H9 (cell line): Measurements from ENCODE around the gene KIAA1671. TPM values are rescaled to one million over a fixed set of nuclear protein-coding genes. Genes with fewer than 3 reads are reported as not detected.

ENCODE experiments used
- DNase-seq: peaks from one replicate; pipeline ENCODE4 v3.0.0-alpha.2; 2017
- H2AFZ ChIP-seq: one replicate; pipeline ENCODE4 v1.6.1; 2013; ENCODE audit warnings: mild to moderate bottlenecking, low read length, control low read depth, moderate library complexity
- H2AK5ac ChIP-seq: 2 replicates; pipeline ENCODE4 v1.6.1; 2013; ENCODE audit warnings: low read length, control low read depth, mixed read lengths; ENCODE audit not compliant: insufficient read length
- H2BK120ac ChIP-seq: one replicate; pipeline ENCODE4 v1.6.1; 2013; ENCODE audit warnings: low read depth, mild to moderate bottlenecking, low read length, control low read depth, inconsistent platforms; ENCODE audit not compliant: poor library complexity, severe bottlenecking
- H2BK12ac ChIP-seq: 2 replicates; pipeline ENCODE4 v1.6.1; 2013; ENCODE audit warnings: low read length, control low read depth, mixed read lengths, low read depth; ENCODE audit not compliant: insufficient read length
- H2BK15ac ChIP-seq: 2 replicates; pipeline ENCODE4 v1.6.1; 2013; ENCODE audit warnings: low read depth, low read length, control low read depth
- H2BK20ac ChIP-seq: one replicate; pipeline ENCODE4 v1.6.1; 2013; ENCODE audit warnings: low read depth, mild to moderate bottlenecking, low read length, control low read depth, inconsistent platforms; ENCODE audit not compliant: poor library complexity, severe bottlenecking
- H2BK5ac ChIP-seq: 2 replicates; pipeline ENCODE4 v1.6.1; 2013; ENCODE audit warnings: low read length, control low read depth, mixed read lengths; ENCODE audit not compliant: insufficient read length
- H3K14ac ChIP-seq: 2 replicates; pipeline ENCODE4 v1.6.1; 2013; ENCODE audit warnings: low read length, control low read depth; ENCODE audit not compliant: insufficient read depth
- H3K18ac ChIP-seq: 2 replicates; pipeline ENCODE4 v1.6.1; 2013; ENCODE audit warnings: low read depth, mild to moderate bottlenecking, mixed read lengths, low read length, control low read depth; ENCODE audit not compliant: insufficient read length
- H3K23ac ChIP-seq: 2 replicates; pipeline ENCODE4 v1.6.1; 2013; ENCODE audit warnings: low read length, control low read depth, mixed read lengths, low read depth; ENCODE audit not compliant: insufficient read length
- H3K23me2 ChIP-seq: 2 replicates; pipeline ENCODE4 v1.6.1; 2013; ENCODE audit warnings: low read depth, mild to moderate bottlenecking, mixed read lengths, low read length, control low read depth; ENCODE audit not compliant: insufficient read length, poor library complexity, severe bottlenecking
- H3K27ac ChIP-seq: 2 replicates; pipeline ENCODE4 v1.5.1; 2013; ENCODE audit warnings: low read length, control low read depth, mixed read lengths, low read depth; ENCODE audit not compliant: insufficient read length
- H3K27me3 ChIP-seq: 2 replicates; pipeline ENCODE4 v1.6.1; 2013; ENCODE audit warnings: low read length, control low read depth, inconsistent platforms; ENCODE audit not compliant: insufficient read depth
- H3K4ac ChIP-seq: 2 replicates; pipeline ENCODE4 v1.6.1; 2013; ENCODE audit warnings: low read depth, mild to moderate bottlenecking, control low read depth, inconsistent platforms, low read length, moderate library complexity
- H3K4me1 ChIP-seq: 2 replicates; pipeline ENCODE4 v1.6.1; 2013; ENCODE audit warnings: low read length, control low read depth, inconsistent platforms; ENCODE audit not compliant: insufficient read depth
- H3K4me2 ChIP-seq: 2 replicates; pipeline ENCODE4 v1.6.1; 2013; ENCODE audit warnings: low read length, control low read depth, mixed read lengths; ENCODE audit not compliant: insufficient read length, insufficient read depth
- H3K56ac ChIP-seq: 2 replicates; pipeline ENCODE4 v1.6.1; 2013; ENCODE audit warnings: low read depth, mild to moderate bottlenecking, mixed read lengths, low read length, control low read depth; ENCODE audit not compliant: insufficient read length
- H3K79me1 ChIP-seq: 2 replicates; pipeline ENCODE4 v1.6.1; 2013; ENCODE audit warnings: low read depth, mild to moderate bottlenecking, moderate library complexity, low read length, control low read depth, inconsistent platforms; ENCODE audit not compliant: insufficient read depth, poor library complexity, severe bottlenecking
- H3K79me2 ChIP-seq: 2 replicates; pipeline ENCODE4 v1.6.1; 2013; ENCODE audit warnings: low read length, control low read depth, inconsistent platforms; ENCODE audit not compliant: insufficient read depth
- H3K9ac ChIP-seq: 2 replicates; pipeline ENCODE4 v1.6.1; 2013; ENCODE audit warnings: low read length, control low read depth, mixed read lengths; ENCODE audit not compliant: insufficient read length; ENCODE audit errors: extremely low read depth
- H3K9me3 ChIP-seq: one replicate; pipeline ENCODE4 v1.6.1; 2013; ENCODE audit warnings: low read depth, low read length, inconsistent platforms; ENCODE audit not compliant: control insufficient read depth
- H3T11ph ChIP-seq: one replicate; pipeline ENCODE4 v1.6.1; 2013; ENCODE audit warnings: mild to moderate bottlenecking, low read length, control low read depth, inconsistent platforms
- H4K20me1 ChIP-seq: one replicate; pipeline ENCODE4 v1.6.1; 2013; ENCODE audit not compliant: control insufficient read depth, insufficient read length, insufficient read depth
- H4K5ac ChIP-seq: 2 replicates; pipeline ENCODE4 v1.6.1; 2013; ENCODE audit warnings: low read depth, mild to moderate bottlenecking, mixed read lengths, low read length, control low read depth; ENCODE audit not compliant: insufficient read length
- H4K8ac ChIP-seq: replicated peaks from 2 replicates; pipeline ENCODE4 v1.6.1; 2013; ENCODE audit warnings: low read length, control low read depth, mixed read lengths, low read depth; ENCODE audit not compliant: insufficient read length
- H4K91ac ChIP-seq: 2 replicates; pipeline ENCODE4 v1.6.1; 2013; ENCODE audit warnings: low read depth, mild to moderate bottlenecking, moderate library complexity, mixed read lengths, low read length, control low read depth; ENCODE audit not compliant: insufficient read length
- H3K27ac Mint-ChIP-seq, 3 experiments: 2 replicates in 2 of 3; 3 replicates in 1 of 3; pipeline ENCODE4 v1.8.0; 2020 to 2021; ENCODE audit warnings: mixed read lengths in 3 of 3, mild to moderate bottlenecking in 1 of 3, moderate library complexity in 1 of 3
- H3K27me3 Mint-ChIP-seq: 2 replicates; pipeline ENCODE4 v1.8.0; 2021; ENCODE audit warnings: low read depth, mild to moderate bottlenecking, moderate library complexity, mixed read lengths
- H3K36me3 Mint-ChIP-seq, 3 experiments: 2 replicates in 2 of 3; 3 replicates in 1 of 3; pipeline ENCODE4 v1.8.0; 2020 to 2021; ENCODE audit warnings: low read depth in 3 of 3, mixed read lengths in 3 of 3; ENCODE audit not compliant: insufficient read depth in 1 of 3
- H3K4me1 Mint-ChIP-seq, 2 experiments: 2 replicates each; pipeline ENCODE4 v1.8.0; 2020; ENCODE audit warnings: mixed read lengths in 2 of 2
- H3K4me3 Mint-ChIP-seq, 2 experiments: 2 replicates in 1 of 2; 3 replicates in 1 of 2; pipeline ENCODE4 v1.8.0; 2020 to 2021; ENCODE audit warnings: mild to moderate bottlenecking in 2 of 2, mixed read lengths in 2 of 2, moderate library complexity in 1 of 2
- H3K9me3 Mint-ChIP-seq, 2 experiments: 2 replicates in 1 of 2; 3 replicates in 1 of 2; pipeline ENCODE4 v1.8.0; 2020; ENCODE audit warnings: mild to moderate bottlenecking in 2 of 2, mixed read lengths in 2 of 2, moderate library complexity in 1 of 2
- CTCF ChIP-seq: fragments of 200-600 bp; sonication (generic); conservative IDR thresholded peaks from 3 replicates; pipeline ENCODE4 v1.8.0; 2021; ENCODE audit warnings: antibody characterized with exemption, mild to moderate bottlenecking
- WGBS: extraction: QIAGEN DNeasy Blood & Tissue Kit; methylation state at CpG from one replicate; pipeline ENCODE4 v1.1.7; 2013; ENCODE audit warnings: missing lambda C conversion rate, low lambda C conversion rate, mixed read lengths; ENCODE audit not compliant: insufficient read length; ENCODE audit errors: extremely low coverage; 5-methylcytosine and 5-hydroxymethylcytosine counted together
- total RNA-seq: library from RNA; stranded (reverse); gene quantifications from 2 replicates; pipeline ENCODE4 v1.2.1, GENCODE V29; 2021

Gene KIAA1671
- total RNA-seq, 1 experiment from 2014 or later: 22.6 TPM

GRCh38 chr22:25039255-25039654 lies 86.7 kb downstream of the KIAA1671 start:
- no peak overlapping the region for H2AK5ac ChIP-seq
- H4K91ac ChIP-seq: no peak overlapping the region
- DNase-seq: no peak
- H2AFZ ChIP-seq: no peak overlapping the region
- H3K4ac ChIP-seq: no peak overlapping the region
- peak overlapping the region in 1 of 3 experiments; percentile 76; a peak in 2 of 7 replicates for H3K27ac Mint-ChIP-seq
- H3K4me1 ChIP-seq: no peaks in the 10 kb centered on the region
- no peak overlapping the region for H2BK15ac ChIP-seq
- WGBS: no CpG with 5 or more reads among the region's 17 CpGs
- H3K27ac ChIP-seq: no peak overlapping the region
- no peak overlapping the region for H3K14ac ChIP-seq
- H4K5ac ChIP-seq: no peak overlapping the region
- H3K9me3 ChIP-seq: no peaks in the 10 kb centered on the region
- no peak overlapping the region for H2BK120ac ChIP-seq
- no peaks in the 10 kb centered on the region for H3K9me3 Mint-ChIP-seq
- H3K36me3 Mint-ChIP-seq: peaks cover 4 to 29% (median 27%) of the 10 kb centered on the region in 3 experiments; a peak in 5 of 7 replicates
- no peaks in the 10 kb centered on the region for H4K20me1 ChIP-seq
- no peak overlapping the region for H3K4me2 ChIP-seq
- H3K9ac ChIP-seq: no peak overlapping the region
- H3K79me1 ChIP-seq: no peaks in the 10 kb centered on the region
- no peak overlapping the region for H3K23ac ChIP-seq
- H2BK5ac ChIP-seq: no peak overlapping the region
- H3K79me2 ChIP-seq: no peaks in the 10 kb centered on the region
- H3K27me3 Mint-ChIP-seq: no peaks in the 10 kb centered on the region
- H4K8ac ChIP-seq: no peak overlapping the region
- no peak overlapping the region for H3K4me3 Mint-ChIP-seq
- no peaks in the 10 kb centered on the region for H3K27me3 ChIP-seq
- no peak for TF ChIP-seq CTCF
- H2BK20ac ChIP-seq: no peak overlapping the region
- no peaks in the 10 kb centered on the region for H3K23me2 ChIP-seq
- no peak overlapping the region for H3T11ph ChIP-seq
- peaks cover 0 to 8% of the 10 kb centered on the region in 2 experiments; a peak in 2 of 4 replicates for H3K4me1 Mint-ChIP-seq
- H3K56ac ChIP-seq: no peak overlapping the region
- H3K18ac ChIP-seq: no peak overlapping the region
- no peak overlapping the region for H2BK12ac ChIP-seq
